Lower leg skin (tissue), 4 donors: Measurements from ENCODE around the gene TAF11L5. TPM values are rescaled to one million over a fixed set of nuclear protein-coding genes. Genes with fewer than 3 reads are reported as not detected.
"Not testable (repeated sequence)": the region's sequence is repeated elsewhere in the genome, so short reads cannot be mapped to it uniquely, and the experiment has no call there.

Source experiments
- DNase-seq, 2 donors: peaks; one replicate each; pipeline ENCODE4 v3.0.0-alpha.2; 2019; ENCODE audit warnings: low spot score in 2 of 2
- H3K4me3 ChIP-seq: fragments of 200-600 bp; sonication (generic); 2 replicates; pipeline ENCODE4 v1.5.1; 2017; ENCODE audit warnings: mild to moderate bottlenecking, low read depth; ENCODE audit not compliant: poor library complexity, severe bottlenecking
- CTCF ChIP-seq, 3 donors: fragments of 450-650 bp; IDR thresholded peaks; one replicate each; pipeline ENCODE4 v1.5.1; 2016; ENCODE audit warnings: antibody characterized with exemption in 3 of 3, mild to moderate bottlenecking in 3 of 3, moderate library complexity in 2 of 3
- POLR2A ChIP-seq, 2 donors: fragments of 450-650 bp; IDR thresholded peaks; one replicate each; pipeline ENCODE4 v1.6.1; 2016 to 2017; ENCODE audit warnings: antibody characterized with exemption in 2 of 2, mild to moderate bottlenecking in 1 of 2, moderate library complexity in 1 of 2
- WGBS, 2 donors: methylation state at CpG; one replicate each; pipeline ENCODE4 v1.1.5; 2018; 5-methylcytosine and 5-hydroxymethylcytosine counted together
- intact Hi-C: fragments of 100-400 bp; cut with DNase I; formaldehyde crosslinking; loops from one replicate; pipeline ENCODE4 v1.15.0; 2023; ENCODE audit warnings: low total_unique reads
- total RNA-seq, 4 donors: library from RNA; depleted of rRNA; stranded (reverse); fragments of >200 nt; gene quantifications; one replicate each; pipeline ENCODE4 v1.1.0, GENCODE V29; 2016

Gene TAF11L5
- not detected for total RNA-seq

GRCh38 chr5:17524935-17525334, at the start of gene TAF11L5:
Gene TAF11L5, plus strand, starts transcription at chr5:17525235.
- DNase-seq, intact Hi-C loops, H3K4me3 ChIP-seq: not testable (repeated sequence)
- no CpG with 5 or more reads among the region's 15 CpGs for WGBS, 2 donors

- no peak for TF ChIP-seq CTCF (IDR thresholded peaks at IDR 0.05)
- no peak for DNase-seq
- intact Hi-C loops, result no loop called here
- no peak overlapping the region for H3K4me3 ChIP-seq
- 58 to 65% methylated on average over 3 of the region's 3 CpGs for WGBS, 2 donors
Observed at GRCh38 chr5:17477043-17477442, 48.0 kb upstream of the TAF11L5 start.

DNA sequence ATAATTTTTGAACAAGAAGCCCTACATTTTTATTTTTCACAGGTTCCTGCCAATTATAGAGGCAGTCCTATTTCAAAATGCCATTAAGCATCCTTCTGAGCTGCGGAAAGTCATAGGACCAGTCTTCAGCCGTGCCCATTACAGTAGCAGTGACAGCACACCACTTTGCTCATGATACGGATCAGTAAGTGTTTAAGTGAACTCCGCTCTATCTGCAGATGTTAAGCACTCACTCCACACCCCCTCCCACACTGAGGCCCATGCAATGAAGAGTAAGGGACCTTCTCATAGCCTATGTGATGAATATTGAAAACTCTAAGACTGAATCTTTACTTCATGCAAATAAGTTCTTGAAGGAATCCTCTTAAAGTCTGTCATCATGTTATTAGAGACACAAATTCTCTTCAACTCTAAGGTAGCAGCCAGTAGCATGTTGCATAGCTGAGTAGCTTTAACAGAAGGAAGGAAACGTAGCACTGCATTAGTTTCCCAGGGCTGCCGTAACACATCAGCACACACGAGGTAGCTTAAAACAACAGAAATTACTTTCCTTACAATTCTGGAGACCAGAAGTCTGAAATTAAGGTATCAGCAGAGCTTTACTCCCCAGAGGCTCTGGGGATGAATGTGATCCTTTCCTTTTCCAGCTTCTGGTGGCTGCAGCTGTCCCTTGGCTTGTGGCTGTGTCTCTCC, 47.3 kb upstream of the TAF11L5 start:
- intact Hi-C loops, result no loop called here
- TF ChIP-seq POLR2A (IDR thresholded peaks at IDR 0.05) (no peak), CTCF (IDR thresholded peaks at IDR 0.05) (no peak)
- 70 to 88% methylated on average over 7 of the region's 7 CpGs for WGBS, 2 donors
- DNase-seq, result no peak
- no peak overlapping the region for H3K4me3 ChIP-seq

- no peak for DNase-seq
- TF ChIP-seq CTCF (IDR thresholded peaks at IDR 0.05) (no peak), POLR2A (IDR thresholded peaks at IDR 0.05) (no peak)
- intact Hi-C loops, result no loop called here
- 83 to 89% methylated on average over 4 of the region's 4 CpGs for WGBS, 2 donors
- no peak overlapping the region for H3K4me3 ChIP-seq
Observed at GRCh38 chr5:17481378-17481777, 43.7 kb upstream of the TAF11L5 start.

- intact Hi-C loops, result no loop called here
- TF ChIP-seq CTCF (IDR thresholded peaks at IDR 0.05) (no peak), POLR2A (IDR thresholded peaks at IDR 0.05) (no peak)
- no peak overlapping the region for H3K4me3 ChIP-seq
- 74 to 76% methylated on average over 2 of the region's 2 CpGs for WGBS, 2 donors
- no peak for DNase-seq
Observed at GRCh38 chr5:17482790-17483189, 42.2 kb upstream of the TAF11L5 start.

- DNase-seq, intact Hi-C loops, H3K4me3 ChIP-seq: not testable (repeated sequence)
- 90 to 91% methylated on average over 10 of the region's 10 CpGs for WGBS, 2 donors
Observed at GRCh38 chr5:17486464-17487173, 38.4 kb upstream of the TAF11L5 start.

DNA sequence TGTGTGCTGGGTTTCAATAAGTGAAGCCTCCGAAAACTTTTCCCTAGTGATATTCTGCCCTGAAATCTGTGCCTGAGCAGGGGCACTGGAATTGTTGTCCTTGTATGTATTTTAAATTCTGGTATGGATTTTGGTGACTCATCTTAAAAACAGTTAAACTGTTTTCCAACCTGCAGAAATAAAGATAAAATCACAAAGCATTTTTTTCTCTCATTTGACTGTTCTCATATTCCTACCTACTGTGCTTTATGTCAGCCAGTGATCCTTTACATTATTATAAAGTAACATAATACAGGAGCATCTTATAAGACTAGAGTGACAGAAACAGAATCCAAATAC, 37.9 kb upstream of the TAF11L5 start:
- no peak overlapping the region for H3K4me3 ChIP-seq
- TF ChIP-seq CTCF (IDR thresholded peaks at IDR 0.05), result no peak
- TF ChIP-seq POLR2A (IDR thresholded peaks at IDR 0.05), result no peak
- DNase-seq, result no peak
- intact Hi-C loops, result no loop called here
- WGBS, 2 donors, result 93 to 96% methylated on average over 1 of the region's 1 CpG

GRCh38 chr5:17491257-17491656, 33.8 kb upstream of the TAF11L5 start:
- 97 to 98% methylated on average over 22 to 23 of the region's 23 CpGs for WGBS, 2 donors
- H3K4me3 ChIP-seq, intact Hi-C loops, DNase-seq: not testable (repeated sequence)
